Heart right ventricle (tissue), 16 donors: ENCODE results near the gene DHX35. TPM values are rescaled to one million over a fixed set of nuclear protein-coding genes. Genes with fewer than 3 reads are reported as not detected.

Source experiments
- ATAC-seq, 8 donors: fragments of 200-7000 bp; cut with Tn5 transposase; one replicate each; pipeline ENCODE4 v1.9.1; 2020; ENCODE audit warnings: mild to moderate bottlenecking in 8 of 8, moderate library complexity in 8 of 8, moderate number of reproducible peaks in 1 of 8
- DNase-seq, 2 donors: peaks; one replicate each; pipeline ENCODE4 v3.0.0-alpha.2; 2020
- H3K27ac ChIP-seq, 10 donors: fragments of 200-600 bp; sonication (generic) in 2 of 10; one replicate each; pipeline versions ENCODE4 v1.5.0 to v1.8.0; 2020 to 2022; ENCODE audit warnings: mild to moderate bottlenecking in 3 of 10
- H3K27me3 ChIP-seq, 7 donors: fragments of 200-600 bp; one replicate each; pipeline ENCODE4 v1.8.0; 2021 to 2022; ENCODE audit warnings: mild to moderate bottlenecking in 2 of 7
- H3K36me3 ChIP-seq, 9 donors: fragments of 200-600 bp; sonication (generic) in 1 of 9; one replicate each; pipeline versions ENCODE4 v1.5.0 to v1.8.0; 2020 to 2022; ENCODE audit warnings: mild to moderate bottlenecking in 2 of 9
- H3K4me1 ChIP-seq, 9 donors: fragments of 200-600 bp; sonication (generic) in 1 of 9; one replicate each; pipeline versions ENCODE4 v1.5.0 to v1.8.0; 2020 to 2022; ENCODE audit warnings: mild to moderate bottlenecking in 4 of 9
- H3K4me3 ChIP-seq, 10 donors: fragments of 200-600 bp; sonication (generic) in 2 of 10; one replicate each; pipeline versions ENCODE4 v1.5.0 to v1.8.0; 2020 to 2022; ENCODE audit warnings: mild to moderate bottlenecking in 7 of 10, moderate library complexity in 2 of 10
- H3K9me3 ChIP-seq, 11 donors: fragments of 200-600 bp in 10 of 11; sonication (generic) in 2 of 11; one replicate each; pipeline versions ENCODE4 v1.5.0 to v1.8.0; 2013 to 2022; ENCODE audit warnings: mild to moderate bottlenecking in 2 of 11, control low read depth in 1 of 11, moderate library complexity in 1 of 11
- WGBS, 2 donors: extraction: QIAGEN DNeasy Blood & Tissue Kit; methylation state at CpG; one replicate each; pipeline ENCODE4 v1.1.7; 2013; ENCODE audit warnings: inconsistent platforms in 1 of 2; 5-methylcytosine and 5-hydroxymethylcytosine counted together
- intact Hi-C, 10 donors: fragments of 100-400 bp; cut with DNase I; formaldehyde crosslinking; loops; one replicate each; pipeline versions ENCODE4 v1.11.1 to v1.14.2; 2022
- polyA plus RNA-seq, 2 donors: library from polyadenylated mRNA; stranded (reverse); fragments of 200-250 nt; gene quantifications; one replicate each; pipeline ENCODE4 v1.2.3, GENCODE V29; 2013
- total RNA-seq, 10 donors: library from RNA; stranded (reverse); fragmentation: NEBNext Ultra II Directional in 3 of 10; extraction: Animal tissue kit (Norgen Biotek cat#: 25700) in 3 of 10; gene quantifications; one replicate each; pipeline versions ENCODE4 v1.2.1 to v1.2.4, GENCODE V29; 2021 to 2023
- TF ChIP-seq, protein P1 (sequence below), 9 donors: fragments of 200-600 bp; sonication (generic) in 2 of 9; IDR thresholded peaks; one replicate each; pipeline versions ENCODE4 v1.5.0 to v1.8.0; 2021 to 2022; ENCODE audit warnings: antibody characterized with exemption in 9 of 9, mild to moderate bottlenecking in 5 of 9, moderate library complexity in 1 of 9
- donor health status: Arrhythmogenic right ventricular cardiomyopathy.
- donor health status: ischemic (EF 13 %, LVEDD 7.1; RV severe dilation, severe dysfunction).
- donor health status: healthy with polysubstance abuse.
- donor health status: DM: no; HTN: yes; CAD: no.
- donor health status: DM: no; HTN: no; CAD: no.
- donor health status: ischemic (EF 25% LVEDD 6.9; RV normal size, moderate dysfunction).
- donor health status: ischemic (EF 25% LVEDD 5.7; RV mildly dilated, moderate dysfunction).
- donor health status: healthy.
- donor health status: DM: yes; HTN: yes; CAD: no.
- donor health status: Ischemic cardiomyopathy.
- donor health status: ischemic (EF 35%, LVEDD 5.7; RV mildly dilated, moderate dysfunction).
- donor health status: nonischemic (EF 11% LVEDD 7.7; RV severe dilation, severe dysfunction).
- donor health status: DM: yes; HTN: yes; CAD: no.
- donor health status: PGD.
- donor health status: ischemic (EF 29% LVEDD 5.4; RV normal size, mild dysfunction).
- donor health status: nonischemic (EF 23%, LVEDD 6.1; RV moderate dilation, normal function).

Gene DHX35
- total and polyA plus RNA-seq, 12 donors: 5.1 to 14.3 (median 10.2) TPM

DNA sequence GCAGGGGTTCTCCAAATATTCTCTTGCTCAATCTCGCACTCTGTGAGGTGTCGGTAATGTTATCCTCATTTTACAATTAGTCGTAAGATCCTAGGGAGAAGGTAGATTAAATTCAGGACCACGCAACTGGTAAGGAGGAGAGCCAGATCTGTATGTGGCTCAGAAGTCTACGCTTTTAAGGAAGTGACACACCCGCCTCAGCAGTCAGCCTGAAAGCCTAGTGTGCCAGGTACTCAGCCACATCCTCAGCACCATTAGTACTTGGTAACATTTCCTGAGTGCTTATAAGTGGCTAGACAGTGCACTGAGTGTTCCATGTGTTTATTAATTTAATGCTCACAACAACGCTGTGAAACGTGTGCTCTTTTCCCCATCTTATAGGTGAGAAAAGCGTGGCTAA lies 63.7 kb downstream of the DHX35 start:
- Histone ChIP-seq H3K4me1 (no peaks in the 10 kb centered on the region), H3K36me3 (peaks cover 0 to 100% (median 47%) of the 10 kb centered on the region in 9 donors), H3K27me3 (no peaks in the 10 kb centered on the region), H3K27ac (no peak overlapping the region), H3K4me3 (no peak overlapping the region), H3K9me3 (no peaks in the 10 kb centered on the region)
- TF ChIP-seq, protein P1, sequence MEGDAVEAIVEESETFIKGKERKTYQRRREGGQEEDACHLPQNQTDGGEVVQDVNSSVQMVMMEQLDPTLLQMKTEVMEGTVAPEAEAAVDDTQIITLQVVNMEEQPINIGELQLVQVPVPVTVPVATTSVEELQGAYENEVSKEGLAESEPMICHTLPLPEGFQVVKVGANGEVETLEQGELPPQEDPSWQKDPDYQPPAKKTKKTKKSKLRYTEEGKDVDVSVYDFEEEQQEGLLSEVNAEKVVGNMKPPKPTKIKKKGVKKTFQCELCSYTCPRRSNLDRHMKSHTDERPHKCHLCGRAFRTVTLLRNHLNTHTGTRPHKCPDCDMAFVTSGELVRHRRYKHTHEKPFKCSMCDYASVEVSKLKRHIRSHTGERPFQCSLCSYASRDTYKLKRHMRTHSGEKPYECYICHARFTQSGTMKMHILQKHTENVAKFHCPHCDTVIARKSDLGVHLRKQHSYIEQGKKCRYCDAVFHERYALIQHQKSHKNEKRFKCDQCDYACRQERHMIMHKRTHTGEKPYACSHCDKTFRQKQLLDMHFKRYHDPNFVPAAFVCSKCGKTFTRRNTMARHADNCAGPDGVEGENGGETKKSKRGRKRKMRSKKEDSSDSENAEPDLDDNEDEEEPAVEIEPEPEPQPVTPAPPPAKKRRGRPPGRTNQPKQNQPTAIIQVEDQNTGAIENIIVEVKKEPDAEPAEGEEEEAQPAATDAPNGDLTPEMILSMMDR (IDR thresholded peaks at IDR 0.05): no peak
- intact Hi-C loops: no loop called here
- WGBS, 2 donors: 93% methylated on average over 9 of the region's 9 CpGs
- DNase-seq: no peak
- no peak for ATAC-seq

DNA sequence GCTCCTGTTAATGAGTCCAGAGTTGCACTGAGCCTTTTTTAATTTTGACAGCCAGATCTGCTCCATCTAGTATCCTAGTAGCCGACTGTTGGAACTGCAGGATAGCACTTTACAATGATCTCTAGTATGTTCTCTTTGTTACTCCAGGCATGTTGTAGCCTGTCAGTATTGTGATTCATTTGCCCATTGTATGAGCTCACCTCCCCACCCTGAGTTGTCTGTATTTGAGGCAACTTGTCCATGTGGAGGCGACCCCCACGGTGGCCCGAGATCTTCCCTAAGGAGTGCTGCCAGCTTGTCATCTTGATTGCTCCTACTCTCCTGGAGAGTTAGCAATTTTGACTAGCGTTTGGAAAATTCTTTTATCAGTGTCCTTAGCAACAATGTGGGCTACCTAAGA lies 67.2 kb downstream of the DHX35 start:
- TF ChIP-seq, protein P1 (IDR thresholded peaks at IDR 0.05): no peak
- DNase-seq (no peak), ATAC-seq (no peak)
- Histone ChIP-seq H3K4me1 (no peaks in the 10 kb centered on the region), H3K36me3 (peaks cover 0 to 100% (median 29%) of the 10 kb centered on the region in 9 donors), H3K27ac (no peak overlapping the region), H3K4me3 (no peak overlapping the region), H3K9me3 (no peaks in the 10 kb centered on the region), H3K27me3 (no peaks in the 10 kb centered on the region)
- intact Hi-C loops: no loop called here
- 77 to 85% methylated on average over 5 of the region's 5 CpGs for WGBS, 2 donors

DNA sequence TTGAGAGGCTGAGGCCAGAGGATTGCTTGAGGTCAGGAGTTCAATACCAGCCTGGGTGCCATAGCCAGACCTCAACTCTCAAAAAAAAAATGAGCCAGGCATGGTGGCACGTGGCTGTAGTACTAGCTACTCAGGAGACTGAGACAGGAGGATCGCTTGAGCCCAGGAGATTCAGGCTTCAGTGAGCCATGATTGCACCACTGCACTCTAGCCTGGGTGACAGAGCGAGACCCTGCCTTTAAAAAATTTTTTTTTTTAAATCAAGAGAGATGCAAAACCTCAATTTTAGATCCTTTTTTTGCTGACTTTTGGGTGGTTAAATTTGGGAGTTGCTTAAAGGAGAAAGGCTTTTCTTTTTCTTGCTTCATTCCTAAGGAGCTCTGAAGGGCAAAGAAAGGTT lies 70.9 kb downstream of the DHX35 start:
- peaks cover 0 to 100% (median 41%) of the 10 kb centered on the region in 9 donors for H3K36me3 ChIP-seq
- H3K27ac ChIP-seq: no peak overlapping the region
- TF ChIP-seq, protein P1 (IDR thresholded peaks at IDR 0.05): no peak
- intact Hi-C loops: no loop called here
- no peaks in the 10 kb centered on the region for H3K4me1 ChIP-seq
- H3K9me3 ChIP-seq: no peaks in the 10 kb centered on the region
- no peak overlapping the region for H3K4me3 ChIP-seq
- ATAC-seq: no peak
- 92 to 95% methylated on average over 3 of the region's 3 CpGs for WGBS, 2 donors
- no peaks in the 10 kb centered on the region for H3K27me3 ChIP-seq
- no peak for DNase-seq

DNA sequence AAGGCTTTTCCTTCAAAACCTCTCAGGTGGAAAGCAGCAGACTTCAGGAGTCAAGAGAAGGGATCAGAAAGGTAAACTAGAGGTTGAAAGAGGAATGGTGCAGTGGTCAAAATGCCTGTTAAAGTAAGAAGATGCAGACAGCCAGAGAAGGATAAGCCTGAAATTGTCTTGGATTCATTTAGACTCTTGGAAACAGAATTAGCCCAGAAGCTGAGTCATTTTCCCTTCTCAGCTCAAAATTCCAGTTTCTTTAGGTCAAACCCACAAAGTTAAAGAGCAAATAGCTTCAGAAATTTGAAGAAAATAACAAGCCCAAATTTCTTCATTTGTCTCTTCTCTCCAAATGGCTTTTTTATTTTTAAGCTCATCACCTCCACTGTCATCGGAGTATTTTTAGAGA lies 73.9 kb downstream of the DHX35 start:
- no peaks in the 10 kb centered on the region for H3K27me3 ChIP-seq
- ATAC-seq: no peak
- H3K27ac ChIP-seq: no peak overlapping the region
- no peak overlapping the region for H3K4me3 ChIP-seq
- peaks cover 0 to 100% (median 56%) of the 10 kb centered on the region in 9 donors for H3K36me3 ChIP-seq
- no peak for DNase-seq
- intact Hi-C loops: no loop called here
- 86 to 100% methylated on average over 1 of the region's 1 CpG for WGBS, 2 donors
- no peaks in the 10 kb centered on the region for H3K9me3 ChIP-seq
- TF ChIP-seq, protein P1 (IDR thresholded peaks at IDR 0.05): no peak
- no peaks in the 10 kb centered on the region for H3K4me1 ChIP-seq
